BJ (cell line): ENCODE measurements around the gene GOLGA8J. TPM values are rescaled to one million over a fixed set of nuclear protein-coding genes. Genes with fewer than 3 reads are reported as not detected.
"Not testable (repeated sequence)": the region's sequence is repeated elsewhere in the genome, so short reads cannot be mapped to it uniquely, and the experiment has no call there.

Source experiments
- CTCF ChIA-PET: fragments of 350-600 bp; formaldehyde crosslinking; extraction: SDS; loops from one replicate; lab custom pipeline; 2021; ENCODE audit warnings: antibody characterized with exemption, inconsistent platforms; lab: Yijun Ruan, JAX
- POLR2A ChIA-PET: fragments of 300-600 bp; sonication (Branson Sonifier 250); formaldehyde crosslinking; extraction: SDS; loops from one replicate; lab custom pipeline; 2021; ENCODE audit warnings: antibody characterized with exemption; lab: Charles Lee
- DNase-seq: peaks from one replicate; pipeline ENCODE4 v3.0.0-alpha.2; 2011; ENCODE audit warnings: low read depth
- H3K27me3 ChIP-seq: 2 replicates; pipeline ENCODE4 v1.6.0; 2011; ENCODE audit warnings: low read length; ENCODE audit not compliant: control insufficient read depth, insufficient read depth
- H3K36me3 ChIP-seq: 2 replicates; pipeline ENCODE4 v1.5.1; 2011; ENCODE audit warnings: low read length; ENCODE audit not compliant: control insufficient read depth, insufficient read depth
- H3K4me3 ChIP-seq: 2 replicates; pipeline ENCODE4 v1.5.1; 2011; ENCODE audit warnings: low read depth, mild to moderate bottlenecking, control low read depth, low read length
- polyA plus RNA-seq: library from polyadenylated mRNA; depleted of rRNA; stranded (reverse); fragments of >200 nt; gene quantifications from 2 replicates; pipeline ENCODE4 v1.2.3, GENCODE V29; 2011
- TF ChIP-seq, protein P1 (sequence below): IDR thresholded peaks from 2 replicates; pipeline ENCODE4 v1.5.1; 2011; ENCODE audit warnings: low read depth, mild to moderate bottlenecking, control low read depth, inconsistent platforms, low read length, moderate library complexity; ENCODE audit not compliant: insufficient read depth

The GOLGA8J gene
- polyA plus RNA-seq, 1 experiment = not detected

DNA sequence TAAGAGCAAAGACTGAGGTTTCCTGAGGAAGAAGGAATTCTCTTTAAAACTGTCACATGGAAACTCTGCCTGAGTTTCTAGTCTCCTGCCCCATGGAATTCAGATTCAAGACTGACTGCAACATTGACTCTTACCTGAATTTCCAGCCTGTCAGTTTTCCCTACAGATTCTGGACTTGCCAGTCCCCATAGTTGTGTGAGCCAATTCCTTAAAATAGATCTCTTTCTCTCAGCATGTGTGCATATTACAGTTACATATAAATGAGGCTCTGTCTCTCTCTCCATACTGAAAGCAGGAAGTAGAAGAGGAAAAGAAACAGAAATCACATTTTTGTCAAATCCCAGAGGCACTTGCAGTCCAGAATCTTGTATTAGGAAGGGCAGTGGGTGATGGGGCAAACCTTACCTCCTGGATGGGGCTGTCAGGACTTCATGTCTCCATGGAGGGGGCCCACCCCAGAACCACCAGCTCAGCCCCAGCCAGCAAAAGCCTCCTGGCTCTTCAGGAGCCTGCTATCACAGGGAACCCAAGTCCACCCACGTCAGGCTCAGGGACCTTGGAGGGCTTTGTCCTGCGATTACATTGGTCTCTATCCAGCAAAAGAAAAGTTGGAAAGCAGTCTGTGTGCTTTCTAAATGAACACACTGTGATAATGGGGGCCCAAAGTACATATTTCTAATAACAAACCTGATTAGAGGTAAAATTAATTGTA lies 18.8 kb upstream of the GOLGA8J start:
- CTCF ChIA-PET = interaction anchor here (1.3 kb wide), 1 partner anchor 11 kb away, joined by 4 read pairs; no protein-coding TSS in a partner anchor
- POLR2A ChIA-PET = no interaction called here
- TF ChIP-seq, protein P1, sequence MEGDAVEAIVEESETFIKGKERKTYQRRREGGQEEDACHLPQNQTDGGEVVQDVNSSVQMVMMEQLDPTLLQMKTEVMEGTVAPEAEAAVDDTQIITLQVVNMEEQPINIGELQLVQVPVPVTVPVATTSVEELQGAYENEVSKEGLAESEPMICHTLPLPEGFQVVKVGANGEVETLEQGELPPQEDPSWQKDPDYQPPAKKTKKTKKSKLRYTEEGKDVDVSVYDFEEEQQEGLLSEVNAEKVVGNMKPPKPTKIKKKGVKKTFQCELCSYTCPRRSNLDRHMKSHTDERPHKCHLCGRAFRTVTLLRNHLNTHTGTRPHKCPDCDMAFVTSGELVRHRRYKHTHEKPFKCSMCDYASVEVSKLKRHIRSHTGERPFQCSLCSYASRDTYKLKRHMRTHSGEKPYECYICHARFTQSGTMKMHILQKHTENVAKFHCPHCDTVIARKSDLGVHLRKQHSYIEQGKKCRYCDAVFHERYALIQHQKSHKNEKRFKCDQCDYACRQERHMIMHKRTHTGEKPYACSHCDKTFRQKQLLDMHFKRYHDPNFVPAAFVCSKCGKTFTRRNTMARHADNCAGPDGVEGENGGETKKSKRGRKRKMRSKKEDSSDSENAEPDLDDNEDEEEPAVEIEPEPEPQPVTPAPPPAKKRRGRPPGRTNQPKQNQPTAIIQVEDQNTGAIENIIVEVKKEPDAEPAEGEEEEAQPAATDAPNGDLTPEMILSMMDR = no peak
- no peak overlapping the region for H3K4me3 ChIP-seq
- DNase-seq = no peak
- H3K36me3 ChIP-seq = no peaks in the 10 kb centered on the region
- H3K27me3 ChIP-seq = peaks cover 15% of the 10 kb centered on the region

DNA sequence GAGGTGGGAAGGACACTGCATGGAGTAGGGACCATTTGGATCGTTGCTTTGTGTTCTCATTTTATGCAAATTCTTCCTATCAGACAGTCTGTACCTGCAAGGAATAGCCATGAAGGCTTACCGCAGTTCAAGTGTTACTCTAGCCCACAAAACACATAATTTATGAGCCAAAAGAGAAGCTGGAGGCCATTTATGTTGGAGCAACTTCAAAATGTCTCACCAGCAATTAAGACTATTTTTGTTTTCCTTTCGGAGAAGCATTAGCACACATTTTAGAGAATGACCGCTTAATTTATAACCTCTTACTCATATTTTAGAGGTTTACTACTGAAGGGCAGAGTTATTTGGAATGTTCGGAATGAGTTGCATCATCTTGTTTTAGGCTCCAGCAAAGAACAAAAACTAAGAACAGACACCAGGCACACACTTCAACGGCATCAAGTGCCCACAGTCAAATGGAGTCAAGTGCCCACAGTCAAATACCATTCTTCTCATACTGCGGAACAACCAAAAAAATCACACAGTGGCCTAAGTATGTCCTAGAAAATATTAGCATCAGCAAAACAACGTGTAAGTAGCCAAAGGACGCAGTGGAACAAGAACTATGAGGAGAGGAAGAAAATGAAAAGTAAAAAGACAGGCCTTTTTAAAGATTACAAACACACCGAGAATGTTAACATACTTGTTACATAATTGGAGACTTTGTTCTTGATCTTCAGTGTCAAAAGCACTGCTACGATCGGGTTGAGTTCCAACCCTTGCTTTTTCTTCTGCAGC lies 17.5 kb upstream of the GOLGA8J start:
- H3K27me3 ChIP-seq = peaks cover 15% of the 10 kb centered on the region
- peak; percentile 88 for DNase-seq
- peak overlapping the region; percentile 18 for H3K4me3 ChIP-seq
- TF ChIP-seq, protein P1 = no peak
- ChIA-PET POLR2A (no interaction called here), CTCF (interaction anchor here (1.3 kb wide), 1 partner anchor 9 kb away, joined by 4 read pairs; no protein-coding TSS in a partner anchor)
- H3K36me3 ChIP-seq = no peaks in the 10 kb centered on the region

DNA sequence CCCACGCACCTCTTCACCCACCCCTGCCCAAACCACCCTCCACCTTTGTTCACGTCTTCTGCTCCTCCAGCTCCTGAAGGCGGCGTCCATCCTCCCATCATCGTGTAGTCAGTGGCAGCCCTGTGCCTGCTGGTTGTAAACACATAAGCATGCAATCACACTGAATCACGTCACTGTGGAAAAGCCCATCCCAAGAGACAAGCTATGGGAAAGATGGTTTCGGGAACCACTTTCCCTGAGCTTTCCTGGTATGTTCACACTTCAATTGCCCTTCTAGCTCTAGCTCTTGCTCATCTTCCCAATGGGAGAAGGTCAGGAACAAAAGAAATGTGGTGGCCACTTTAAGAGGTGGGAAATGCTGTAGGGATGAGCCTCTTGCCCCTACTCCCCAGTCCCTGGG lies 14.4 kb upstream of the GOLGA8J start:
- CTCF ChIA-PET = no interaction called here
- TF ChIP-seq, protein P1 = no peak
- peaks cover 11% of the 10 kb centered on the region for H3K27me3 ChIP-seq
- POLR2A ChIA-PET = no interaction called here
- no peaks in the 10 kb centered on the region for H3K36me3 ChIP-seq
- DNase-seq = no peak
- H3K4me3 ChIP-seq = no peak overlapping the region

DNA sequence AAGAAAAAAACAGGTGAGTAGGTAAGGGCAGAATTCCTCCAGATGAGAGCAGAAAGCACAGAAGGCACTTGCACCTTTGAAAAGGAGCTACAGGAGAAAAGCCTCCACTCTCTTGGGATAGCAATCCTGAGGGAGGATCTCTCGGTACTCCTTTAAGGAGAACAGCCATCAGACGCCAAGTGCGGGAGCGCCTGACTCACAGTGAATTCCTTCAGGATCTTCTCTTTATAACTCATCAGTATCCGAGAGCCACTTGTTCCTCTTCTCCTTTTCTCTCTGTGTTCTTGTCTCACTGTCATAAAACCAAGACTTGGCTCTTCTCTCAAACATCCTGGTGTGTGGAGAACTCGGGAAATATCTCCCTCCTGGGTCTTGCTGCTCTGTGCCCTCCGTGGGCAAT lies 10.1 kb upstream of the GOLGA8J start:
- TF ChIP-seq, protein P1 = no peak
- CTCF ChIA-PET = interaction anchor here (1.1 to 1.2 kb wide), 2 partner anchors 323 to 404 kb away, joined by 3 to 4 read pairs; no protein-coding TSS in a partner anchor
- H3K27me3 ChIP-seq = peaks cover 14% of the 10 kb centered on the region
- DNase-seq = no peak
- H3K36me3 ChIP-seq = no peaks in the 10 kb centered on the region
- POLR2A ChIA-PET = no interaction called here
- no peak overlapping the region for H3K4me3 ChIP-seq

DNA sequence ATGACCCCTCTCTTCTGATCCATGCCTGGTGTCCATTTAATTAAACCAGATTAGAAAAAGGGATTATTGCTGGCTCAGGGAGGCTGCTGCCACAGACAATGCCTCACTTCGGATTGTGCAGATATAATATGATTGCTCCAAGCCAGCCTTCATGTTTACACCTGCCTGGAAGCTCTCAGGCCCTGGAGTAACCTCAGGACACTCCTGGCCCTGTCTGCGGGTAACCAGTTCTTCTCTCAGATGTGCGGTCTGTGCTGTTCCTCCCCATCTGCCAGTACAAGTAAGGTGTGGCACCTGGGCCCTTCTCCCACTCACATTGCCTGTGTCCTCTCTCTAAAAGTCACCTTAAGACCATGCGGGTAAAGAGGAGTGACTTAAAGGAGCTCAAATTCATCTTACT lies 8.8 kb upstream of the GOLGA8J start:
- TF ChIP-seq, protein P1 = no peak
- no peak for DNase-seq
- H3K4me3 ChIP-seq = no peak overlapping the region
- H3K36me3 ChIP-seq = no peaks in the 10 kb centered on the region
- peaks cover 6% of the 10 kb centered on the region; the same call in 1 of the 2 replicates for H3K27me3 ChIP-seq
- POLR2A ChIA-PET = no interaction called here
- CTCF ChIA-PET = interaction anchor here (1.0 to 1.8 kb wide), 8 partner anchors 9 to 410 kb away, joined by 3 to 5 read pairs (median 3); no protein-coding TSS in a partner anchor

DNA sequence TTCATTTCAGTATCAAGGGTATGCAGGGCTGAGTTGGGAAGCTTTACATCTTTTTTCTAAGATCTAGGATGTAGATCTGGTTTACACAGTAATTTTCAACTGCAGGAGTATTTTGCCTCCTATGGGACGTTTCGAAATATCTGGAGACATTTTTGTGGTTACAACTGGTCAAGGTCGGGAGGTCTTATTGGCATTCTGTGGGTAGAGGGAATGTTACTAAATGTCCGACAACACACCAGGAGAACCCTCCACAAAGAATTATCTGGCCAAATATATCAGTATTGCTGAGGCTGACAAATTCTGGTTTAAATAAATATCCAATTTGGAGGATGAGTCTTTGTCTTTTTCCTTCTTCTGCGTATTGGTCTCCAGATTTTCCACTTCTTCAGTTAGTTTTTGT lies 1.9 kb upstream of the GOLGA8J start:
- DNase-seq, POLR2A ChIA-PET, H3K36me3 ChIP-seq, H3K4me3 ChIP-seq, H3K27me3 ChIP-seq, CTCF ChIA-PET: not testable (repeated sequence)

DNA sequence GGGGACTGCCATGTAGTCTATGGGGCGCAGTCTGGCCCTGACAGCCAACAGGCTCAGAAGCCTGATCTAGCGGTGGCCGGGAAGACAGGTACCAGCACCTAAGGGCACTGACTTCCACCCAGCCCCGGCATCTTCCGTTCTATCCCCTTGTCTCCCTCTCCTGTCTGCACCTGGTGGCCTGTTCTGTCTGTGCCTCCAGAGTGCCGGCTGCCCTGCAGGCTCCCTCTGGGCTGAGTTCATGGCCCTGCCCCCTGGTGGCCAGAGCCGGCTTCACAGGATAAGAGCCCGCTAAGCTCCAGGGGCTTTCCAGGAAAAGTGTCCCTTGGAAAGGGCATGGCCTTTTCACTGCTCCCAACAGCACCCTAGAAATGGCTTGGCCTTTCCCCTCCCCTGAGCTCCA lies 15.1 kb downstream of the GOLGA8J start:
- POLR2A ChIA-PET, DNase-seq, H3K4me3 ChIP-seq, H3K27me3 ChIP-seq, H3K36me3 ChIP-seq, CTCF ChIA-PET: not testable (repeated sequence)
